ENCODE data around the gene SCLT1. TPM values are rescaled to one million over a fixed set of nuclear protein-coding genes. Genes with fewer than 3 reads are reported as not detected.

SCLT1 gene
- total RNA-seq, 1 donor from 2014 or later = 25.4 TPM

DNA sequence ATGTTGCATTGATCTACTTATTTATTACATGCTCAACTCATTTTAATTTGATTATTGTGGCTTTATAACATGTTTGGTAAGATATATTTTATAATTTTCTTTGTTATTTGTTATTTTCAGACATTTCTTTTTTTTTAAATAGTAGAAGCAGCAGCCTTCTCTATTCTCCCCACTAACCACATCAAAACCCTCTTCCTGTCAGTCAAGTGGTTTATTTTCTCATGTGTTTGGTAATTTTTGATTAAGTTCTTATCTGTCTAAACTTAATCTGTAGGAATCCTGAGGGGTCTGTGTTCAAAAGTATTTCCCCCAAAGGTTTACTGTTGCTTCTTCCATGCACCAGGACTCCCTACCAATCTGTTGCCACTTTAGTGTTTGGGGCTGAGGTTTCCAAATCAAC lies 131.9 kb downstream of the SCLT1 start:
- Mint-ChIP-seq H3K9me3 (no peaks in the 10 kb centered on the region), H3K4me3 (no peak overlapping the region), H3K4me1 (peaks cover 7% of the 10 kb centered on the region), H3K36me3 (ENCODE audit: low read depth) (peaks cover 30% of the 10 kb centered on the region), H3K27ac (no peak overlapping the region), H3K27me3 (no peaks in the 10 kb centered on the region)
- intact Hi-C loops (cut with micrococcal nuclease) = no loop called here
- no peak for DNase-seq

GRCh38 chr4:128958194-128958593 lies 135.1 kb downstream of the SCLT1 start:
- Mint-ChIP-seq H3K27ac (no peak overlapping the region), H3K4me1 (peaks cover 7% of the 10 kb centered on the region), H3K27me3 (no peaks in the 10 kb centered on the region), H3K4me3 (no peak overlapping the region), H3K36me3 (ENCODE audit: low read depth) (peaks cover 22% of the 10 kb centered on the region), H3K9me3 (no peaks in the 10 kb centered on the region)
- intact Hi-C loops (cut with micrococcal nuclease) = no loop called here
- DNase-seq = no peak

- H3K27me3 Mint-ChIP-seq = no peaks in the 10 kb centered on the region
- peaks cover 20% of the 10 kb centered on the region for H3K36me3 Mint-ChIP-seq (ENCODE audit: low read depth)
- DNase-seq = no peak
- no peaks in the 10 kb centered on the region for H3K9me3 Mint-ChIP-seq
- intact Hi-C loops (cut with micrococcal nuclease) = no loop called here
- no peak overlapping the region for H3K27ac Mint-ChIP-seq
- H3K4me3 Mint-ChIP-seq = no peak overlapping the region
- peaks cover 5% of the 10 kb centered on the region for H3K4me1 Mint-ChIP-seq
These were observed 135.9 kb downstream of the SCLT1 start for GRCh38 chr4:128957459-128957858.

GRCh38 chr4:128955751-128956150 lies 137.6 kb downstream of the SCLT1 start:
- intact Hi-C loops (cut with micrococcal nuclease) = no loop called here
- no peaks in the 10 kb centered on the region for H3K4me1 Mint-ChIP-seq
- no peak overlapping the region for H3K4me3 Mint-ChIP-seq
- H3K9me3 Mint-ChIP-seq = no peaks in the 10 kb centered on the region
- H3K36me3 Mint-ChIP-seq (ENCODE audit: low read depth) = peaks cover 18% of the 10 kb centered on the region
- H3K27ac Mint-ChIP-seq = no peak overlapping the region
- H3K27me3 Mint-ChIP-seq = no peaks in the 10 kb centered on the region
- no peak for DNase-seq

DNA sequence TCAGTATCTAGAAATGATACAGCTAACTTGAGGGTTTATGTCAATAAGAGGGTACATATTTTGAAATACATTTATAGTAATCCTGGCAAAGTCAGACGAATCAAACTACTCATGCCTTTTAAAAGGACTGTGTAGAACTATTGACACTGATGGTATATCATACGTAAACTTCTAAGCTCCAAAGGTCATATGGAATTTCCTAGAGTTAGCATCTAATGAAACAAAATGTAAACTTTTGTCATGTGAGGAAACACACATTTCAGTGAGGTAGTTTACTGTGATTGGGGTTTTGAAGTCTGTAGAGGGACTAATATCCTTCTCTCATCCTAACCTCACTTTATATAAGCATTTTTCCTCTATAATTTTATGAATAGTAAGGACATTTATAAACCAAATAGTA lies 138.4 kb downstream of the SCLT1 start:
- Mint-ChIP-seq H3K27me3 (no peaks in the 10 kb centered on the region), H3K36me3 (ENCODE audit: low read depth) (peaks cover 22% of the 10 kb centered on the region), H3K27ac (no peak overlapping the region), H3K4me3 (no peak overlapping the region), H3K4me1 (no peaks in the 10 kb centered on the region), H3K9me3 (no peaks in the 10 kb centered on the region)
- no peak for DNase-seq
- intact Hi-C loops (cut with micrococcal nuclease) = no loop called here

GRCh38 chr4:128951316-128951715 lies 142.0 kb downstream of the SCLT1 start:
- Mint-ChIP-seq H3K4me1 (no peaks in the 10 kb centered on the region), H3K4me3 (no peak overlapping the region), H3K27ac (no peak overlapping the region), H3K27me3 (no peaks in the 10 kb centered on the region), H3K36me3 (ENCODE audit: low read depth) (peaks cover 23% of the 10 kb centered on the region), H3K9me3 (no peaks in the 10 kb centered on the region)
- intact Hi-C loops (cut with micrococcal nuclease) = no loop called here
- no peak for DNase-seq

DNA sequence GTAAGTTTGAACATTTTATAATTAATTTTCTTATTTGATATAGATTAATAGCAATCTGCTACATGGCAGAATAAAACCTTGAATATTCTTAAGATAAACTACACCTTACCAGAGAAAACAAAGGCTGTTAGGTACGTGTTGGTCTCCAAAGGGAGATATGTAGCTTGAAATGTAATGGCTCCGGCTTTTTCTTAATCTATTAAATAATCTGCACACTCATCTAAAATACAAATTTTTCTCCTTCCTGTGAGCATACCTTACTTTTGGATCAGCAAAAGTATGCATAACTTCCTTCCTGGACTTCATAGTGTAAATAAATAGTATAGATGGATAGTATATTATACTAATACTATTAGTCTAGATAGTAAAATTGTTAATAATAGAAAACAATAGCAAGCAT lies 142.5 kb downstream of the SCLT1 start:
- Mint-ChIP-seq H3K27me3 (no peaks in the 10 kb centered on the region), H3K36me3 (ENCODE audit: low read depth) (peaks cover 25% of the 10 kb centered on the region), H3K27ac (no peak overlapping the region), H3K4me1 (no peaks in the 10 kb centered on the region), H3K4me3 (no peak overlapping the region), H3K9me3 (no peaks in the 10 kb centered on the region)
- no peak for DNase-seq
- intact Hi-C loops (cut with micrococcal nuclease) = no loop called here

DNA sequence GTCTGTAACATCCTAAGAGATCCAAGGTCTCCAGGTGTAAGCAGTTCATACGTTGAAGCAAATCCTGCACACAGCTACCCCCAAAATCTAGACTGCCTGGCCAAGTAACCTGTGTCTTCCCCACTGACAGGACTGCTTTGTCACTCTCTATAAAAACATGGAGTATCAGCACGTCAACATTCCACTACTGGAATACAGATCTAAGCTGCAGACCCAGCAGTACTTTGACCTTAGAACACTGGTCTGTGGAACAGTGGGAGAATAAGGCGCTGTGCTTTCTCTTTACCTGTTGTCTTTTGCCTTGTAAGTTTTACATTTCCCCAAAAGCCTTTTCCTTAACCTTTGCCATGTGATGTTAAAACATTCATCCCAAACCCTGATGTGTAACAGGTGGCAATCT lies 146.4 kb downstream of the SCLT1 start:
- no peak overlapping the region for H3K4me3 Mint-ChIP-seq
- peaks cover 3% of the 10 kb centered on the region for H3K9me3 Mint-ChIP-seq
- no peaks in the 10 kb centered on the region for H3K27me3 Mint-ChIP-seq
- no peak overlapping the region for H3K27ac Mint-ChIP-seq
- DNase-seq = no peak
- H3K4me1 Mint-ChIP-seq = no peaks in the 10 kb centered on the region
- intact Hi-C loops (cut with micrococcal nuclease) = no loop called here
- peaks cover 51% of the 10 kb centered on the region for H3K36me3 Mint-ChIP-seq (ENCODE audit: low read depth)

DNA sequence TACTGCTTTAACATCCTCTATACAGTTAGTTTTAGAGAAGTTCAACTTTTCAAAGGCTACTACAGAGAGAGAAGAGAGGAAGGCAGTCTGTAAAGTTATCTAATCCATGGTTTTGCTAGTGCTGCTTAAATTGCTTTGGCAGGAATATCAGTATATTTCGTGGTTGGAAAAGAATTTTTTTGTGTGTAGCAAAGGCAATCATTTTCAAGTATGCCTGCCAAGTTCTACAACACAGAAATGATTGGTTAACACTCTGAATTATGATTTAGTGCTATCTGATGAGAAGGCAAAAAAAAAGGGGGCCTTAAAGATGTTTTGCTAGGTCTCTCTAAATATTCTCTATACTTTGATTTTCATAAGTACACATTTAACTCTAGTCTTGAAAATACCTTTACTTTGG lies 150.7 kb downstream of the SCLT1 start:
- Mint-ChIP-seq H3K36me3 (ENCODE audit: low read depth) (peaks cover 60% of the 10 kb centered on the region), H3K27me3 (no peaks in the 10 kb centered on the region), H3K4me1 (no peaks in the 10 kb centered on the region), H3K4me3 (no peak overlapping the region), H3K9me3 (peaks cover 3% of the 10 kb centered on the region), H3K27ac (no peak overlapping the region)
- DNase-seq = no peak
- intact Hi-C loops (cut with micrococcal nuclease) = no loop called here

DNA sequence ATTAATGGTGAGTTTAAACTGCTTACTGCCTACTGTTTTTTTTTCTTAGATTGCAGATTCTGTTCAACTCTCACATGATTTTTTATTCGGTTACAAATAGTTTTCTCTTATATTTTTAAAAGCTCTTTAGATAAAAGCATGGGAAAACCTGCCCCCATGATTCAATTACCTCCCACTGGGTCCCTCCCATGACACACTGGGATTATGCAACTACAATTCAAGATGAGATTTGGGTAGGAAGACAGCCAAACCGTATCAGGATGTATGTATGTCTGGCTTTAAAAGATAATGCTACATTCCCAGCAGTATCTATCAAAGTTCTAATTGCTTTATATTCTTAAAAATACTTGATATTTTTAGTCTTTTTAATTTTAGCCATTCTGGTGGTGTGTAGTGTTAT lies 152.4 kb downstream of the SCLT1 start:
- intact Hi-C loops (cut with micrococcal nuclease) = no loop called here
- Mint-ChIP-seq H3K36me3 (ENCODE audit: low read depth) (peaks cover 54% of the 10 kb centered on the region), H3K27ac (no peak overlapping the region), H3K4me3 (no peak overlapping the region), H3K27me3 (no peaks in the 10 kb centered on the region), H3K4me1 (no peaks in the 10 kb centered on the region), H3K9me3 (peaks cover 3% of the 10 kb centered on the region)
- DNase-seq = no peak

DNA sequence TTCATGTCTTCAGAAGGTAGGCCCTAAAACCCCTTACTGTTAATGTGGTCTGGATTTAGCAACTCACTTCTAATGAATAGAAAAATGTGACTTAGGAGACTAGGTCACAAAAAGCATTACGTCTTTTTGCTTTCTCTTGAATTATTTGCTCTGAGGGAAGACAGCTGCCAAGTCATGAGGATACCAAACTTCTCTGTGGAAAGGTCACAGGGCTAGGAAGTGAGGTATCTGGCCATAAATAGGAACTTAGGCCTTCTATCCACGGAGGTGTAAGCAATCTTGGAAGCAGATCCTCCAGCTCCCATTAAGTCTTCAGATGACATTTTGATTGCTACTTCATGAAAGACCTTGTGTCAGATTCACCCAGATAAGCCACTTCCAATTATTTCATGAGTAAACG lies 163.3 kb downstream of the SCLT1 start:
- H3K9me3 Mint-ChIP-seq = no peaks in the 10 kb centered on the region
- no peak for DNase-seq
- peaks cover 1% of the 10 kb centered on the region for H3K4me1 Mint-ChIP-seq
- intact Hi-C loops (cut with micrococcal nuclease) = no loop called here
- H3K27ac Mint-ChIP-seq = no peak overlapping the region
- H3K4me3 Mint-ChIP-seq = no peak overlapping the region
- H3K27me3 Mint-ChIP-seq = no peaks in the 10 kb centered on the region
- peaks cover 28% of the 10 kb centered on the region for H3K36me3 Mint-ChIP-seq (ENCODE audit: low read depth)

DNA sequence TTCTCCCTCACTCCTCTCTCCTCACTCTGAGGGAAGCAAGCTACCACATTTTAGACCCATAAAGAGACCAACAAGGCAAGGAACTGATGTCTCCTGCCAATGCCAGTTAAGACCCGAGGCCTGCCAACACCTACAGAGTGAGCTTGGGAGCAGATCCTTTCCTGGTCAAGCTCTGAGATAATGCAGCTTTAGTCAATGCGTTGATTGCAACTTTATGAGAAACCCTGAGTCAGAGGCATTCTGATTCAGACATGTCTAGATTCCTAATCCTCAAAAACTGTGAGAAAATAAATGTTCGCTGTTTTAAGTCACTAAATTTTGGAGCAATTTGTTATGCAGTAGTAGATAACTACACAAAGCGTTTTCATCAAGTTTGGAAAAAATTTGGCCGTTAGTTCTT lies 168.4 kb downstream of the SCLT1 start:
- intact Hi-C loops (cut with micrococcal nuclease) = no loop called here
- peaks cover 6% of the 10 kb centered on the region for H3K4me1 Mint-ChIP-seq
- no peak for DNase-seq
- H3K27ac Mint-ChIP-seq = no peak overlapping the region
- no peak overlapping the region for H3K4me3 Mint-ChIP-seq
- no peaks in the 10 kb centered on the region for H3K27me3 Mint-ChIP-seq
- peaks cover 30% of the 10 kb centered on the region for H3K36me3 Mint-ChIP-seq (ENCODE audit: low read depth)
- peaks cover 5% of the 10 kb centered on the region for H3K9me3 Mint-ChIP-seq

DNA sequence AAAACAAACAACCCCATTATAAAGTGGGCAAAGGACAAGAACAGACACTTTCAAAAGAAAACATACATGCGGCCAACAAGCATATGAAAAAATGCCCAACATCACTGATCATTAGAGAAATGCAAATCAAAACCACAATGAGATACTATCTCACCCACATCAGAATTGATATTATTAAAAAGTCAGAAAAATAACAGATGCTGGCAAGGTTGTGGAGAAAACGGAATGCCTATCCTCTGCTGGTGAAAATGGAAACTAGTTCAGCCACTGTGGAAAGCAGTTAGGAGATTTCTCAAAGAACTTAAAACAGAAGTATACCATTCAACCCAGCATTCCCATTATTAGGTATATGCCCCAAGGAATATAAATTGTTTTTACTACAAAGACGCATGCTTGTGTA lies 171.4 kb downstream of the SCLT1 start:
- Mint-ChIP-seq H3K36me3 (ENCODE audit: low read depth) (peaks cover 31% of the 10 kb centered on the region), H3K4me1 (peaks cover 21% of the 10 kb centered on the region)

GRCh38 chr4:128917781-128918180 lies 175.6 kb downstream of the SCLT1 start:
- intact Hi-C loops (cut with micrococcal nuclease) = no loop called here
- H3K4me1 Mint-ChIP-seq = peaks cover 26% of the 10 kb centered on the region
- peak overlapping the region; percentile 41 for H3K4me3 Mint-ChIP-seq

More for the DNA sequence above, 171.4 kb downstream of the SCLT1 start:
- intact Hi-C loops (cut with micrococcal nuclease) = no loop called here
- Mint-ChIP-seq H3K9me3 (peaks cover 5% of the 10 kb centered on the region), H3K4me3 (no peak overlapping the region), H3K27ac (no peak overlapping the region), H3K27me3 (no peaks in the 10 kb centered on the region)
- no peak for DNase-seq

GRCh38 chr4:128916832-128917231 lies 176.5 kb downstream of the SCLT1 start:
- Mint-ChIP-seq H3K27ac (no peak overlapping the region), H3K9me3 (no peaks in the 10 kb centered on the region), H3K4me3 (no peak overlapping the region)

More at GRCh38 chr4:128917781-128918180, 175.6 kb downstream of the SCLT1 start:
- H3K36me3 Mint-ChIP-seq (ENCODE audit: low read depth) = peaks cover 23% of the 10 kb centered on the region
- H3K9me3 Mint-ChIP-seq = no peaks in the 10 kb centered on the region
- DNase-seq = peak; percentile 78
- H3K27ac Mint-ChIP-seq = no peak overlapping the region
- H3K27me3 Mint-ChIP-seq = no peaks in the 10 kb centered on the region

More at GRCh38 chr4:128916832-128917231, 176.5 kb downstream of the SCLT1 start:
- intact Hi-C loops (cut with micrococcal nuclease) = no loop called here
- no peaks in the 10 kb centered on the region for H3K27me3 Mint-ChIP-seq
- no peak for DNase-seq
- H3K4me1 Mint-ChIP-seq = peaks cover 26% of the 10 kb centered on the region
- peaks cover 23% of the 10 kb centered on the region for H3K36me3 Mint-ChIP-seq (ENCODE audit: low read depth)
